ENCODE measurements around the gene TMEM191C. TPM values are rescaled to one million over a fixed set of nuclear protein-coding genes. Genes with fewer than 3 reads are reported as not detected.

Gene TMEM191C
- polyA plus RNA-seq, 10 donors = 0.17 to 0.66 (median 0.37) TPM

Other genes with a start within 250 kb of the TMEM191C start
- gene RIMBP3B, start 83.6 kb upstream of the TMEM191C start, polyA plus RNA-seq (ENCODE audit: insufficient read length in 10 of 10) = not detected
- 1 to 10 TPM; 3.1 to 8.8 (median 4.5) TPM for gene HIC2, start 50.0 kb upstream of the TMEM191C start, polyA plus RNA-seq (ENCODE audit: insufficient read length in 10 of 10)
- gene RIMBP3C, start 84.1 kb downstream of the TMEM191C start, polyA plus RNA-seq (ENCODE audit: insufficient read length in 10 of 10) = under 1 TPM; 0.24 to 0.88 (median 0.40) TPM
- gene UBE2L3, start 100.3 kb downstream of the TMEM191C start, polyA plus RNA-seq (ENCODE audit: insufficient read length in 10 of 10) = 10 to 100 TPM; 37.1 to 45.5 (median 39.5) TPM
- gene YDJC, start 162.6 kb downstream of the TMEM191C start, polyA plus RNA-seq (ENCODE audit: insufficient read length in 10 of 10) = 1 to 10 TPM; 2.7 to 5.6 (median 4.0) TPM
- under 1 TPM; 0.19 to 0.71 (median 0.39) TPM for gene CCDC116, start 165.4 kb downstream of the TMEM191C start, polyA plus RNA-seq (ENCODE audit: insufficient read length in 10 of 10)
- 10 to 100 TPM in 3 of 10 donors, 1 to 10 TPM in 7; 4.9 to 13.8 (median 7.4) TPM for gene SDF2L1, start 174.9 kb downstream of the TMEM191C start, polyA plus RNA-seq (ENCODE audit: insufficient read length in 10 of 10)
- 10 to 100 TPM; 25.9 to 35.3 (median 27.8) TPM for gene PPIL2, start 198.6 kb downstream of the TMEM191C start, polyA plus RNA-seq (ENCODE audit: insufficient read length in 10 of 10)

Measured in muscle of back (tissue), 10 donors.